Gastroesophageal sphincter (tissue), 4 donors: ENCODE measurements around the gene SDC1. TPM values are rescaled to one million over a fixed set of nuclear protein-coding genes. Genes with fewer than 3 reads are reported as not detected.

Experiments used
- ATAC-seq: fragments of 150-250 bp; one replicate; pipeline ENCODE4 v1.9.1; 2016; ENCODE audit warnings: mild to moderate bottlenecking, moderate library complexity
- H3K27ac ChIP-seq, 4 donors: fragments of 200-600 bp; sonication (generic) in 3 of 4; 1 replicate in 3 of 4; 2 replicates in 1 of 4; pipeline ENCODE4 v1.5.1; 2016 to 2019
- H3K27me3 ChIP-seq: fragments of 200-600 bp; sonication (generic); one replicate; pipeline ENCODE4 v1.5.1; 2019
- H3K36me3 ChIP-seq, 2 donors: fragments of 200-600 bp; sonication (generic); one replicate each; pipeline ENCODE4 v1.5.1; 2019; ENCODE audit warnings: control low read depth in 1 of 2
- H3K4me1 ChIP-seq, 3 donors: fragments of 200-600 bp; sonication (generic); 1 replicate in 2 of 3; 2 replicates in 1 of 3; pipeline ENCODE4 v1.5.1; 2016 to 2019; ENCODE audit warnings: control low read depth in 2 of 3
- H3K4me3 ChIP-seq, 2 donors: fragments of 200-600 bp; sonication (generic); one replicate each; pipeline ENCODE4 v1.5.1; 2019; ENCODE audit warnings: mild to moderate bottlenecking in 1 of 2, moderate library complexity in 1 of 2
- H3K9me3 ChIP-seq, 3 donors: fragments of 200-600 bp; sonication (generic); one replicate each; pipeline ENCODE4 v1.5.1; 2017 to 2019; ENCODE audit warnings: control low read depth in 2 of 3
- EP300 ChIP-seq: sonication (generic); formaldehyde crosslinking; IDR thresholded peaks from one replicate; pipeline ENCODE4 v1.6.1; 2017; ENCODE audit warnings: antibody characterized with exemption, mild to moderate bottlenecking
- POLR2A ChIP-seq, 2 donors: fragments of 450-650 bp; IDR thresholded peaks; one replicate each; pipeline ENCODE4 v1.6.1; 2017; ENCODE audit warnings: antibody characterized with exemption in 2 of 2, mild to moderate bottlenecking in 2 of 2, moderate library complexity in 1 of 2
- POLR2AphosphoS5 ChIP-seq: sonication (generic); formaldehyde crosslinking; IDR thresholded peaks from one replicate; pipeline ENCODE4 v1.6.1; 2017; ENCODE audit warnings: antibody characterized with exemption
- WGBS, 2 donors: methylation state at CpG; one replicate each; pipeline ENCODE4 v1.1.5; 2018; ENCODE audit warnings: low coverage in 1 of 2; 5-methylcytosine and 5-hydroxymethylcytosine counted together
- total RNA-seq, 4 donors: library from RNA; depleted of rRNA; stranded (reverse); fragments of >200 nt; gene quantifications; one replicate each; pipeline ENCODE4 v1.1.0, GENCODE V29; 2016
- TF ChIP-seq, protein P1 (sequence below), 4 experiments: fragments of 200-600 bp in 2 of 4; fragments of 450-650 bp in 2 of 4; sonication (generic) in 1 of 4; IDR thresholded peaks; one replicate each; pipeline ENCODE4 v1.5.1; 2017 to 2019; ENCODE audit warnings: antibody characterized with exemption in 4 of 4, mild to moderate bottlenecking in 2 of 4, moderate library complexity in 2 of 4

SDC1 gene
- total RNA-seq, 4 donors from 2014 or later, result 1.1 to 29.5 (median 1.8) TPM

GRCh38 chr2:20165677-20166509 lies 59.0 kb downstream of the SDC1 start:
- ATAC-seq, result no peak
- Histone ChIP-seq H3K9me3 (no peaks in the 10 kb centered on the region), H3K36me3 (no peaks in the 10 kb centered on the region), H3K27ac (no peak overlapping the region), H3K4me1 (no peaks in the 10 kb centered on the region), H3K27me3 (peaks cover 29% of the 10 kb centered on the region), H3K4me3 (no peak overlapping the region)
- WGBS, 2 donors, result 90 to 97% methylated on average over 5 to 6 of the region's 9 CpGs
- TF ChIP-seq POLR2A (IDR thresholded peaks at IDR 0.05) (no peak), POLR2AphosphoS5 (no peak), EP300 (no peak)
- TF ChIP-seq, protein P1, sequence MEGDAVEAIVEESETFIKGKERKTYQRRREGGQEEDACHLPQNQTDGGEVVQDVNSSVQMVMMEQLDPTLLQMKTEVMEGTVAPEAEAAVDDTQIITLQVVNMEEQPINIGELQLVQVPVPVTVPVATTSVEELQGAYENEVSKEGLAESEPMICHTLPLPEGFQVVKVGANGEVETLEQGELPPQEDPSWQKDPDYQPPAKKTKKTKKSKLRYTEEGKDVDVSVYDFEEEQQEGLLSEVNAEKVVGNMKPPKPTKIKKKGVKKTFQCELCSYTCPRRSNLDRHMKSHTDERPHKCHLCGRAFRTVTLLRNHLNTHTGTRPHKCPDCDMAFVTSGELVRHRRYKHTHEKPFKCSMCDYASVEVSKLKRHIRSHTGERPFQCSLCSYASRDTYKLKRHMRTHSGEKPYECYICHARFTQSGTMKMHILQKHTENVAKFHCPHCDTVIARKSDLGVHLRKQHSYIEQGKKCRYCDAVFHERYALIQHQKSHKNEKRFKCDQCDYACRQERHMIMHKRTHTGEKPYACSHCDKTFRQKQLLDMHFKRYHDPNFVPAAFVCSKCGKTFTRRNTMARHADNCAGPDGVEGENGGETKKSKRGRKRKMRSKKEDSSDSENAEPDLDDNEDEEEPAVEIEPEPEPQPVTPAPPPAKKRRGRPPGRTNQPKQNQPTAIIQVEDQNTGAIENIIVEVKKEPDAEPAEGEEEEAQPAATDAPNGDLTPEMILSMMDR (IDR thresholded peaks at IDR 0.05), result no peak

DNA sequence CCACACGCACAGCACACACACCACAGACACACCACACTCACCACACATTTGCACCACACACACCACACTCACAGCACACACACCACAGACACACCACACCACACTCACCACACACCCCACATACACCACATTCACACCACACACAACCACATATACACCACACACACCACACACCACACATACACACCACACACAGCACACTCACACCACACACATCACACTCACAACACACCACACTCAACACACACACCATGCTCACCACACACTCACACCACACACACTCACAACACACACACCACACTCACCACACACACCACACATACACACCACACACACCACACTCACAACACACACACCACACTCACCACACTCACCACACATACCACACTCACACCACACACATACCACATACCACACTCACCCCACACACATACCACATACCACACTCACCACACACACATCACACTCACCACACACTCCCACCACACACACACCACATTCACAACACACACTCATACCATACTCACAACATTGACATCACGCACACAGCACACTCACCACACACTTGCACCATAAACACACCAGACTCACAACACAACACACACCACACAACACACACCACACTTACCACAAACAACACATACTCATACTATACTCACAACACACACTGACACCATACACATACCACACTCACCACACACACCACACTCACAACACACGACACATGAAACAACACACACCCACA lies 60.0 kb downstream of the SDC1 start:
- Histone ChIP-seq H3K4me1 (no peaks in the 10 kb centered on the region), H3K27me3 (peaks cover 29% of the 10 kb centered on the region), H3K9me3 (no peaks in the 10 kb centered on the region), H3K27ac (no peak overlapping the region), H3K4me3 (no peak overlapping the region), H3K36me3 (no peaks in the 10 kb centered on the region)
- TF ChIP-seq POLR2AphosphoS5 (no peak), EP300 (no peak), POLR2A (IDR thresholded peaks at IDR 0.05) (no peak)
- TF ChIP-seq, protein P1 (IDR thresholded peaks at IDR 0.05), result no peak
- 89 to 100% methylated on average over 2 to 3 of the region's 3 CpGs for WGBS, 2 donors
- ATAC-seq, result no peak

GRCh38 chr2:20164061-20164733 lies 60.7 kb downstream of the SDC1 start:
- ATAC-seq, result no peak
- WGBS, 2 donors, result 55 to 78% methylated on average over 2 to 5 of the region's 10 CpGs
- TF ChIP-seq EP300 (no peak), POLR2AphosphoS5 (no peak), POLR2A (IDR thresholded peaks at IDR 0.05) (no peak)
- TF ChIP-seq, protein P1 (IDR thresholded peaks at IDR 0.05), result no peak
- Histone ChIP-seq H3K9me3 (no peaks in the 10 kb centered on the region), H3K27ac (no peak overlapping the region), H3K4me3 (no peak overlapping the region), H3K4me1 (no peaks in the 10 kb centered on the region), H3K36me3 (no peaks in the 10 kb centered on the region), H3K27me3 (peaks cover 26% of the 10 kb centered on the region)

- WGBS, 2 donors, result 93 to 100% methylated on average over 2 of the region's 2 CpGs
- no peak overlapping the region for H3K27ac ChIP-seq
- H3K36me3 ChIP-seq, result no peaks in the 10 kb centered on the region
- H3K4me1 ChIP-seq, result no peaks in the 10 kb centered on the region
- ATAC-seq, result no peak
- peaks cover 7% of the 10 kb centered on the region for H3K27me3 ChIP-seq
- H3K9me3 ChIP-seq, result no peaks in the 10 kb centered on the region
- TF ChIP-seq, protein P1 (IDR thresholded peaks at IDR 0.05), result no peak
- TF ChIP-seq POLR2A (IDR thresholded peaks at IDR 0.05), result no peak
- TF ChIP-seq EP300, result no peak
- no peak for TF ChIP-seq POLR2AphosphoS5
- no peak overlapping the region for H3K4me3 ChIP-seq
Measured at GRCh38 chr2:20159411-20160070, 65.4 kb downstream of the SDC1 start.
